GM21423 (cell line): ENCODE measurements around the gene PLRG1.

Experiments used
- ATAC-seq: cut with Tn5 transposase; IDR thresholded peaks from one replicate; pipeline ENCODE4 v1.9.1; 2021; ENCODE audit warnings: mild to moderate bottlenecking, moderate library complexity; ENCODE audit not compliant: unreplicated experiment

The PLRG1 gene

DNA sequence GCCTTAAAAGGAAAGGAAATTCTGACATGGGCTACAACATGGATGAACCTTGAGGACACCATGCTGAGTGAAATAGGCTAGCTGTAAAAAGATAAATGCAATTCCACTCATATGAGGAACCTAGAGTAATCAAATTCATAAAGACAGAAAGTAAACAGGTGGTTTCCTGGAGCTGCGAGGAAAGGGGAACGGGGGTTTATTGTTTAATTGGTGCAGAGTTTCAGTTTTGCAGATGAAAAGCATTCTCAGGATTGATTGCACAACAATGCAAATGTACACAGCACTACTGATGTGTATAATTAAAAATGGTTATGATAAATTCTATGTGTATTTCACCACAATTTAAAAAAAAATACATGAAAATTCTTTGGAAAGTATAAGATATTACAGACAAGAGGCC, 24.0 kb downstream of the PLRG1 start:
- no peak for ATAC-seq

DNA sequence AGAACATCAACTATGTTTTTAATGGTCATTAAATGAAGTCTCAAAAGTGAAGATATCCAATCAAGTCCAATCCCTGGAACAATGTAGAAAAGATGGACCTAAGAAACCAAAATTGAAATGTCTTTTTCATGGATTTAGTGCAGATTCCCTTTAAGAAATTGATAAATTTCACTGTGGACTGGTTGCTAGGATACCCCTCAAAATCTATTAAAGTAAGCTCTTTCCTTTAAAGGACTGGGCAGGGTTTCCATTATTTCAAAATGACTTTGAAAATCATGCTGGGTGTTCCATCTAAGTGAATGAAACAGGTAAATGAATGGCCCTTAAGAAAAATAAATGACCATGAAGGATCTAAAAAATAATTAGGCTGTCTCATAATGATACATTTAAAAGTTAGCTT, 28.6 kb downstream of the PLRG1 start:
- ATAC-seq, result no peak

DNA sequence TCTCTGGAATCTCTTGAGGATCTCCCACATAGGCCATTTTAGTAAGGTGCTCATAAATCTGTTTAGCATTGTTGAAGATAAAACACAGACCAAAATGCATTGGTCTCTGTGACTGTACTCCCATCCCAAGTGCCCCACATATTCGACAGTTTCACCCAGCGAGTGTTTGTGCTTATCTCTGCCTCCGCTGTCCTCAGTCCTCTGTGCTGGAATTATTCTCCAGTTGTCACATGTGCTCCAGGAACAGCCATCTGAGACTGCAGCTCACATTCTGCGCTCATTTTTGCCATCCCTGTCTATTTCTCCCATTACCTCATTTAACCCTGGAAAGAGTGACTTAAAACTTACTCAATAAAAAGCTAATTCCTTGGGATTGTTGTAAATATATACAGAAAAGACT, 31.0 kb downstream of the PLRG1 start:
- ATAC-seq, result no peak

DNA sequence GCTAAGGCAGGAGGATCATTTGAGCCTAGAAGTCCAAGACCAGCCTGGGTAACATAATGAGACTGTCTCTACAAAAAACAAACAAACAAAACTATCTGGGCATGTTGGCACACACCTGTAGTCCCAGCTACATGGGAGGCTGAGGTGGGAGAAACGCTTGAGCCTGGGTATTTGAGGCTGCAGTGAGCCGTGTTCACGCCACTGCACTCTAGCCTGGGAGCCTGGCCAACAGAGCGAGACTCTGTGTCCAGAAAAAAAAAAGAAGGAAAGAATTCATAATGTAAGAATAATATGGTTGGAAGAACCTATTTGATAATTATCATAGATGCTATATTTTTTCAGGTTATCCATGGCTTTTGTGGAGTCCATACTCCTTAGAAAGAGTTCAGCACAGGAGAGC, 32.6 kb downstream of the PLRG1 start:
- ATAC-seq, result no peak

DNA sequence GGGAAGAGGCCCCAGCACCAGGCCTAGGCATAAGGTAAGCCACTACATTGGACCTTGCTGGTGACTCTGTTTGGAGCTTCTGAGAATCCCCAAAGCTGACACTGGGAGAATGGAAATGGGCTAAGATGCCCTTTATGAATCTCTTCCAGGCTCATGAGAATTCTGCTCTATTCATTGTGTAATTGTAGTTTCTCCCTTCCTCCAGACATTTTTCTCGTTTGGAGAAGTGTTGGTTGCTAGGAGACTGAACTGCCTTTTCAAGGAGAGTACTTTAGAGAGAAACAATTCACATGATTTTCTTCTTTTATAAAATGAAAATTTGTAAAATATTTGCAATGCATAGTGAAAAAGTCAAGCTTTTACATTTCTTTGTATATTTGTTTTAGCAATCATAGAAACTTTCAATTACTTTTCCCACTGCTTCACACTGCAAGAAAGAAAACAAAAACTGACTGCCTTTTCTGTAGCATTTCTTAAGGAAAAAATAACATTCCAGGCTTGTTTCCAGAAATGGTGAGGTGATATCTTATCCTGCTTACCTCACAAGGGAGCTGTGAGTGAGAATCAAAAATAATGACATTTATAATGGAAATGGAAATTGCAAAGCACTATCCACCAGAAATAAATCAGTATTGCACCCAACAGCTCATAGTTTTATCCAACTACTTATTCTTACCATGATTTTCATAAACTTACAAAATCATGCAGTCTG, 33.7 kb downstream of the PLRG1 start:
- no peak for ATAC-seq

DNA sequence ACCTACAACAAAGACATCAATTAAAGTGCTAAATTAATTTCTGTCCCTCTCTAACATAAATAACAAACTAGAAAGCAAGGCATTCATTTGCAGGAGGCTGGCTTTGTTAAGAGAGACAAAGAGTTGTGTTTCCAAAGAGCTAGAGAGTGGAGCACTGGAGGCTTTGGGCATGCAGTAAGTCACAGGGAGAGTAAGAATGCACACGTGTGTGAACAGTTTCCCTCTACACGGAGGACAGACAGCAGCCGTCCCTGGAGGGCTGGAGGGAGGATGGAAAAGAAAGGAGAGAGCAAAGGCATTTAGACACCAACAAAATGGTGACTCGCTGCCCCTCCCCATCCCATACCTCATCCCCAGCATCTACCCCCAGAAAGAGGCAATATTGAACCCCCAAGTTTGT, 38.2 kb downstream of the PLRG1 start:
- no peak for ATAC-seq

DNA sequence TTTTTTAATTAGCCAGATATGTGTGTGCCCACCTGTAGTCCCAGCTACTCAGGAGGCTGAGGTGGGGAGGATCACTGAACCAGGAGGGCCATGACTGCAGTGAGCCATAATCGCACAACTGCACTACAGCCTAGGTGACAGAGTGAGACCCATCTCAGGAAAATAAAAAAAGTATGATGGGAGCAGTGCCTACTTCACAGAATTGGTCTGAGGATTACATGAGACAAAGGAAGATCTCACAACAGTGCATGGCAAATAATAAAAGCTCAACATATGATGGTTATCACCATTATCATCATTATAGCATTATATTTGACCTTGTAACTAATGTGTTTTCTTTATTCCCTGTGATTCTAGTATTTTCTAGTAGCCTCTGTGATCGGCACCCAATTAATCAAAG, 38.7 kb downstream of the PLRG1 start:
- ATAC-seq, result no peak

DNA sequence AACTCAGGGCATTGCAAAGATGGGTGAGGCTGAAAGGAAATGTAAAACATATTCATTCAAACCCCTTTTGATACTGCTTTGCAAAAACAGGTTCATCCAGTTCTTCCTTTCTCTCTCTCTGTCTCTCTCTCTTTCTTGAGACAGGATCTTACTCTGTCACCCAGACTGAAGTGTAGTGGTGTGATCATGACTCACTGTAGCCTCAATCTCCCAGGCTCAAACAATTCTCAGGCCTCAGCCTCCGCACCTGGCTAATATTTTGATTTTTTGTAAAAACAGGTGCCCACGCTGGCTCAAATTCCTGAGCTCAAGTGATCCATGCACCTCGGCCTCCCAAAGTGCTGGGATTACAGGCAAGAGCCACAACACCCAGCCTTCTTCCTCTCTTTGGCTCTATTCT, 43.0 kb downstream of the PLRG1 start:
- ATAC-seq, result no peak

DNA sequence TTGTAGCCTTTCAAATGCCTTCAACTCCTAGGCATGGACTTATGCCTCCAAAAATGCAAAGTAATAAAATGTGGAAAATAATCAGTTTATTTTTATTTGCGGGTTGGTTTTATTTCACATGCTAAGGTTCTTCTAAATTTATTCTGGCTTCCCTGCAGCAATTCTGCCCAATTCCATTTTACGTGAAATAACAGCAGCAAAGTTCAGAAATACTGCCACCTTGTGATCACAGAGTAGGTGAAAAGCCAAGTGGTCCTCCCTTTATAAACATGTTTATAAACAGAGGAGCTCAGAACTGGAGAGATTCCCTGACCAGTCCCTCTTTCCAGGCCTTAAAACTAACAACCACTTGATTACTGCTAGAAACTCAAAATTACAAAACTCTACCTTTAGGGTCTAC, 43.9 kb downstream of the PLRG1 start:
- no peak for ATAC-seq

DNA sequence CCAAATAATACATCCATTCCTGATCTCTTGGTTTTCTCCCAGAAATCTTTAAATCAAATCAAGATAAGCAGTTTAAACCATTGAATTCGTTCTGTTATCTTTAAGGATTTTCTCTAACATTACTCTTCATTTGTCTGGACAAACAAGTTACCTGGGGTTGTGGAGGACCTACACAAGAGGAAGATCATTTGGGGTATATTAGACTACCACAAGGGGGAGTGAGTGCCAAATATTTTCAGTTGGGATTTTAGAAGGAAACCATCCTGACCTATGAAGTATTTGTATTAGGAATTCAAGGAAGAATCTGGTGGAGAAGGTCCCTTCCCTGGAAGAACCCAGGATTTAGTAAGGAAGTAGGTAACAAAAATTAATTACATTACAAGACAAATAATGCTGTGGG, 46.6 kb downstream of the PLRG1 start:
- no peak for ATAC-seq

DNA sequence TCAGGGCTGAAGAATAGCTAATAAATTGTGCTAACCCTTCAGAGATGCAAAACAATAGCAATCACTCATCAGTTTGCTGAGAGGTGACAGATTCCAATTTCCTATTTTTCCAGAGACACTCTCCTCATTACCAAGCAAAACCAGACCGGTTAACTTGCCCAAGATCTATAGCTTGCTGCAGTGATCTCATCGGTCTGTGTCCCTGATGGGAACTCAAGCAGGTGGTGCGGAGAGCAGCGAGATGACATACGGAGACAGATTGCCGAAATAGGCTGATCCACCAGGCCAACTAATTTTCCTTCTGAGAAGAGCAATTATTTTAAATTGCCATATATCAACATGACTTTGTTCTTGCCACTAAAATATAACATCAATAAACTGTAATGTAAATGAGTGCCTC, 48.1 kb downstream of the PLRG1 start:
- no peak for ATAC-seq

DNA sequence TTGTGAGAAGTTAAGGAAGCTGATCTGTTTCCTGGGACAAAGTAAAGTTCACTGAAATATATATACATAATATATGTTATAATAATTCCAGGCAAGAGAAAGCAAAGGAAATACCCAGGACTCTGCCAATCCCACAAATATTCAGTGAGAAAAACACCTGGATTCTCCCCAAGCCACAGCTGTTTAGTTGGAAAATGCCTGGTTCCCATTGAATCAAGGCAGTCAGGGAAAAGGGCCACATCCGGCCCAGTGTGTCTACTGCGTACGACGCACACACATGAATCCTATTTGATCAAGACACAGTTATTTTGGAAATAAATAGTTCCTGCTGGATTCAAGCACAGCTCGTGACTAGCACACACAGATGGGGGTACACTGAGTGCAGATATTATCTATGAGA, 52.3 kb downstream of the PLRG1 start:
- no peak for ATAC-seq

DNA sequence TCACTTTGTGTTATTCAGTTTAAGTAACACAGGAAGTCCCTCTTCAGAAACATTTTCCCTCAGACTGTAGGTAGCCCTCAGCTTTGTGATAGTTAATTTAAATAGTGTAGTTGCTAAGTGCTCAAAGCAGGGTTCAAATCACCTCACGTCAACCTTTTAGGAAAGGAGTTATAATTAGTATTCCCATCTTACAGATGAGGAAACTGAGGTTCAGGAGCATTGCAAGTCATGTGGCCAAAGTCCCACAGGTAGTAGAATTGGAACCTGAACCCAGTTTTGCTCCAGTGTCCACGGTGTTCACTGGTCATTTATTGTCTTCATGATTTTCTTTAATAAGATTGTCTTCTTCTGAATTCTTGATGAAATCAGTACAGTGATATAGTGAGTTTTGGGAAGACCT, 54.3 kb downstream of the PLRG1 start:
- no peak for ATAC-seq

DNA sequence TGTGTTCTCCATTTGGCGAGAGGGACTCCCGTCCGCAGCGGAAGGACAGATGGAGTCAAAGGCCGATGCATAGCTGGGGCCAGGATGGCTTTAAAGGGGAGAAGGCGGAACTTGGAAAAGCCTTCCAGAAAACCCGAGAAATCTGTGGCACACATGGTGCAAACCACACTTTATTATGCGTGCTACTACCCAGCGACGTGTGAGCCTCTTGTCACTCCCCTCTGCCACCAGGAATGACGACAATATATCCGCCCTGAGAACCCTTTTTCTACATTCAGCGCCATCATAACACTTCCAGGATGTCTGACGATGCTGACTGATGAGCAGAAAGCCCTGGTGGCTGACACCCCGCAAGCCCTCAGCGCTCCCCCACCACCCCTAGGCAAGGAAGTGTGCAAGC, 57.9 kb downstream of the PLRG1 start:
- ATAC-seq, result no peak

DNA sequence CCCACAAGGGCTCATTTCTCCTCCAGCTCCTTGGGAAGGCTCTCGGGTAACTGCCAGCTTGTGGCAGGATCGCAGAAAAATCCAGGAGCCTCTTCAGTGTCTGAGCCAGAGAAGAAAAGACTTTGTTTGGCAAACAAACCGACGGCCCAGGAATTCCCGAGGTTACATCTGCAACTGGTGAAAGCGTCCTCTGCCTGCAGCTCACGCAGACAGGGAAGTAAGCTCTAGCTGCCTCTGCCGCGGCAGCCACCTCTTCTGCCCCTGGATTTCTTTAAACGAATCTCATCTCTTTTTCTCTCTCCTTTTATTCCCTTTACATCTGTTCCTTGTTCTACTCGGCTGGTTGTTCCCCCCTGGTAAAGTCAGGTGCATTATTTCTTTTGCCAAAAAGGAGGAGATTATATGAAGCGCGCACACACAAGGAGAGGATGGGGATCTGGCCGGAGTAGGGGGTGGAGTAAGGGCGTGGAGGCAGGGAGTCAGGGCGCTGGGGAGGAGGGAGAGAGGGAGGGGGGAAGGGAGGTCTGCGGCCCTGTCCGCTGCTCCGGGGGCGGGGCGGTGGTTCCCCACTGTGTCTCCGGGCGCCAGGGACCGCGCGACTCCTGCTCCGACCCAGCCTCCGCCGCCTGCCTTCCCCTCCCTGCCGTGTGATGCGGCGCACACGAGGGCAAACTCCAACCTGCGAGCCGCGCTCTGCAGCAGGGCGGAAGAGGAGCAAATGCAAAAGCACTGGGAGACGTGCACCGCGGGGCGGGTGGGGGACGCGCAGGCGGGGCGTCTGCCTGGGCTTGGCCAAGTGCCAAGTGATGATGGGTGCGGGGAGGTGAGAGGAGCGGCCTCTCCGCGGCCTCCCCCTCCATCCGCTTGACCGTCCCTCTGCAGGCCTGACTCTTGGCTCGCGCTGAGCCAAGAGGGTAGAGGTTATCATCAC, 58.6 kb downstream of the PLRG1 start, which contains the start of gene DCHS2:
Gene DCHS2 (minus strand): TSS at position 459 of the 931 bp plus-strand sequence. CDS start 444 bp downstream, at position 15.
- ATAC-seq, result peak; percentile 54

DNA sequence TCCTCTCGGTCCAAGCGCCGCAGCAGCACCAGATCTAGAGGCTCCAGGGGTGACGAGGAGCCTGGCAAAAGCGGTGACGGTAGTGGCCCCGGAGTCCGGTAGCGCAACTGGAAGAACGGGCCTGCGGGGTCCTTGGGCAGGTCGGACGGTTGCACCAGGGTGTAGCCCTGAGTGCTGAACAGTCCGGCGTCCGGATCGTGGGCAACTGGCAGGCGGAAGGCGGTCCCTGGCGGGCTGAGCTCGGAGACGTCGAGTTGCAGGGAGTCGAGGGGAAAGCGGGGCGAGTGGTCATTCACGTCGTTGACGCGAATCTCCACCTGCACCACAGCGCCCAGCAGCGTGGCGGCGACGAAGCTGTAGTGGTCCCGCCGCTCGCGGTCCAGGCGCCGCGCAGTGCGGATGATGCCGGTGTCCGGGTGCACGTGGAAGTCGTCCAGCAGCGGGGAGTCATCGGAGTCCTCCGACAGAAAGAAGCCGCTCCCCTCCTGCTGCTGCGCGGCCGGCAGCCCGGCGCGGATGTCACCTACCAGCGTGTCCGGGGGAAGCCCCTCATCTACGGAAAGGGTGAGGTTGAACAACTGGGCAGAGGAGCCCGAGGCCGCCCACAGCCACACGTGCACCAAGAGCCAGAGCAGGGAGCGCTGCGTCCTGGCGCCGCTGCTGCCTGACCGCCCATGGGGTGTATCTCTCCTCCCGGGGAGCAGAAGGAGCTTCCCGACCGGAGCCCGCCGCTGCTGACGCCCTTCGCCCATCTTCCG, 59.4 kb downstream of the PLRG1 start:
- peak; percentile 75 for ATAC-seq

DNA sequence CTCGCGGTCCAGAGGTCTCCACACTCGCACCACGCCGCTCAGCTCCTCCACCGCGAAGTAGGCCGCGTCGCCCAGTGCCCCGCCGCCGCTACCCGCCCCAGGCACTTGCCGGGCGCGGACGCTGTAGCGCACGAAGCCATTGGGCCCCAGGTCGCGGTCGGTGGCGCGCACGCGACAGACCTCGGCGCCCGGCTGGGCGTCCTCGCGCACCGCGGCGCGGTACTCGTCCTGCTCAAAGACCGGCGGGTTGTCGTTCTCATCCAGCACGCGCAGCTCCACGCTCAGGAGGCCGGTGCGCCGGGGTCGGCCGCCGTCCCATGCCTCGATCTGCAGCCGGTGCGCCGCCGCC, 60.0 kb downstream of the PLRG1 start:
- no peak for ATAC-seq

DNA sequence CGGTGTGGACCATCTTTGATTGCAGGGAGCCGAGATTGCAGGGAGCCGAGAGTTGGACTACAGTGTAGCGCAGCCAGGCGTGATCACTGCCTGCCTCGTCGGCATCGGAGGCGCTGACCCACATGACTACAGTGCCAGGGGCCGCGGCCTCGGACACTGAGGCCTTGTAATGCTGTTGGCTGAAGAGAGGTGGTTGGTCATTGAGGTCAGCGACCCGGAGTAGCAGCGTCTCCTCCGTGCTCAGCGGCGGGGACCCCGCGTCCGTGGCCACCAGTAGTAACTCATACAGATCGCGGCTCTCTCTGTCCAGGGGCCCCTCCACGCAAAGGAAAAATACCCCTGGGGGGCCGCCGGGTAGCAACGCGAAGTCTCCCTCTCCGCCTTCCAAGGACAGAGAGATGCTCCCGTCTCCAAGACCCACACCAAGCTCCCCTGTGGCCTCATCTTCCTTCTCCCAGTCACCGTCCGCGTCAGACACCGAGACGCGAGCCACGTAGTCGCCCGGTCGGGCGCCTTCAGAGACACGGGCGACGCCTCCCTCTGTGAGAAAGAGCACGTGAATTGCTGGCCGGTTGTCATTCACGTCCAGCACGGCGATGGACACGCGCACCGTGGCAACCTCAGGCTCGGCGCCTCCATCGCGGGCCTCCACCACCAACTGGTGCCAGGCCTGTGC, 60.5 kb downstream of the PLRG1 start:
- ATAC-seq, result no peak

DNA sequence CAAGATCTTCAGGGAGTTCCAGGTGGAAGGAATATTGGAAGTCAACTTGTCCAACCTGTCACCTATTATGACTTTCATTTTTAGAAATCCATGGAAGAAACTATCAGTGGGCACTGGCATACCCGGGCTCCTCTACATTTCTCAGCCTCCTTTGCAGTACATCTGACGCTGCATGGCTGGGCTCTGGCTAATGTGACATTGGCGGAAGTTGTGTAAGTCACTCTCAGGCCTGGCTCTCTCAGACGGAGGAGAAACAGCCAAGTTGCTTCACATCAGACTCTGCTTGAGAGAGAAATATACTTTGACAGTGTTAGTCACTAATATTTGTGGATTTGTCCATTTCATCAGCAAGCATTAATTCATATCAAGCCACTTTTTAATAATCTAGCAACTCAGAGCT, 63.1 kb downstream of the PLRG1 start:
- no peak for ATAC-seq

DNA sequence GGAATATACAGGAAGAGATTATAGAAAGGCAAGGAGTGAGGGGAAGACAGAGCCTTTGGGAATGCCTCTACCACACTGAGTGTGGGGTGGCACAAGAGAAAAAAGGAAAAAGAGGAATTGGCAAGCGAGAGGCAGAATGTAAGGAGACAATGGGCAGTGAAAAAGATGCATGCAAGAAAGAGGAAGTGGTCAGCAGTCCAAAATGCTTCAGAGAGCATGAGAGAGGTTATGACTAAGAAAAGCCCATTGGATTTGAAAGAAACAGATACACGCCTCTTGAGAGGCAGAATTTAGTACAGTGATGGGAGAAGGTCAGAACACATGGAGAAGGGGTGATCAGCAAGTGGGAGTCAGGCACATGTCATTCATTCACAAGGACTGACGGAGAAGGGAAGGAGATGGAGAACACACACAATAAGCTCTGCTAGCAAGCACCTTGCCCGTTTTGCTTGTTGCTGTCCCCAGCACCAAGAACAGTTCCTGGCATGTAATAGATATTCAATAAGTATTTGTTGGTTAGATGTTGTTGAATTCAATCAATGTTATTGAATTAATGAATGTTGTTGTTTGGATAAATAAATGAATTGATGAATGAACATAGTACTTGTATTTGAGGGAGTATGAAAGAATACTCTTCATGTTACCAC, 65.0 kb downstream of the PLRG1 start:
- peak; percentile 99 for ATAC-seq
